GM23248 (cell line): ENCODE measurements around the gene ADCY1. TPM values are rescaled to one million over a fixed set of nuclear protein-coding genes. Genes with fewer than 3 reads are reported as not detected.

Source experiments
- DNase-seq: peaks from one replicate; pipeline ENCODE4 v3.0.0-alpha.2; 2015
- H2AFZ ChIP-seq: fragments of 200-600 bp; sonication (generic); 2 replicates; pipeline ENCODE4 v1.6.1; 2016; ENCODE audit warnings: antibody characterized with exemption
- H3F3A ChIP-seq: fragments of 200-600 bp; sonication (generic); 2 replicates; pipeline ENCODE4 v1.6.1; 2016; ENCODE audit warnings: mild to moderate bottlenecking, antibody characterized with exemption, mixed run types; ENCODE audit not compliant: insufficient read depth
- H3K27ac ChIP-seq: fragments of 200-600 bp; sonication (generic); 2 replicates; pipeline ENCODE4 v1.5.1; 2016; ENCODE audit warnings: mild to moderate bottlenecking
- H3K27me3 ChIP-seq: fragments of 200-600 bp; sonication (generic); replicated peaks from 2 replicates; pipeline ENCODE4 v1.6.1; 2016; ENCODE audit warnings: mild to moderate bottlenecking; ENCODE audit not compliant: insufficient read depth
- H3K36me3 ChIP-seq: fragments of 200-600 bp; sonication (generic); 2 replicates; pipeline ENCODE4 v1.6.1; 2016; ENCODE audit warnings: low read depth, mild to moderate bottlenecking
- H3K4me1 ChIP-seq: fragments of 200-600 bp; sonication (generic); 2 replicates; pipeline ENCODE4 v1.6.1; 2016; ENCODE audit warnings: mild to moderate bottlenecking; ENCODE audit not compliant: insufficient read depth
- H3K4me2 ChIP-seq: fragments of 200-600 bp; sonication (generic); one replicate; pipeline ENCODE4 v1.6.1; 2016; ENCODE audit warnings: mild to moderate bottlenecking; ENCODE audit not compliant: unreplicated experiment
- H3K4me3 ChIP-seq: fragments of 200-600 bp; sonication (generic); 2 replicates; pipeline ENCODE4 v1.5.1; 2016; ENCODE audit warnings: mild to moderate bottlenecking
- H3K79me2 ChIP-seq: fragments of 200-600 bp; sonication (generic); 2 replicates; pipeline ENCODE4 v1.6.1; 2016; ENCODE audit warnings: mild to moderate bottlenecking; ENCODE audit not compliant: insufficient read depth
- H3K9ac ChIP-seq: fragments of 200-600 bp; sonication (generic); 2 replicates; pipeline ENCODE4 v1.6.1; 2016; ENCODE audit warnings: mild to moderate bottlenecking
- H3K9me2 ChIP-seq: fragments of 200-600 bp; sonication (generic); 2 replicates; pipeline ENCODE4 v1.6.1; 2016; ENCODE audit warnings: mixed run types, mild to moderate bottlenecking, moderate library complexity; ENCODE audit not compliant: insufficient read depth
- H3K9me3 ChIP-seq: fragments of 200-600 bp; sonication (generic); one replicate; pipeline ENCODE4 v1.6.1; 2017; ENCODE audit warnings: low read depth
- H4K20me1 ChIP-seq: fragments of 200-600 bp; sonication (generic); 2 replicates; pipeline ENCODE4 v1.6.0; 2016; ENCODE audit not compliant: insufficient read depth
- EZH2 ChIP-seq: fragments of 200-600 bp; sonication (generic); IDR thresholded peaks from 2 replicates; pipeline ENCODE4 v1.6.1; 2018; ENCODE audit warnings: antibody characterized with exemption, mild to moderate bottlenecking; ENCODE audit not compliant: insufficient read depth, poor library complexity, severe bottlenecking
- EZH2phosphoT487 ChIP-seq: fragments of 200-600 bp; sonication (generic); IDR thresholded peaks from 2 replicates; pipeline ENCODE4 v1.6.1; 2018; ENCODE audit warnings: antibody characterized with exemption, moderate library complexity, mild to moderate bottlenecking, low read depth; ENCODE audit not compliant: insufficient read depth
- WGBS, 2 experiments: methylation state at CpG; one replicate each; pipeline ENCODE4 v1.1.6; 2015 to 2017; ENCODE audit warnings: low lambda C conversion rate in 2 of 2, low coverage in 1 of 2; ENCODE audit errors: missing lambda C conversion rate in 2 of 2; 5-methylcytosine and 5-hydroxymethylcytosine counted together
- in situ Hi-C: fragments of 300-500 bp; cut with MboI; formaldehyde crosslinking; loops from 2 replicates; pipeline ENCODE4 v1.15.0; 2020
- polyA plus RNA-seq: library from polyadenylated mRNA; unstranded; fragments of >200 nt; fragmentation: Nextera tagmentation; extraction: Ambion mirVana; gene quantifications from 2 replicates; pipeline ENCODE4 v1.2.1, GENCODE V29; 2016
- total RNA-seq: library from RNA; depleted of rRNA; stranded (reverse); fragments of >200 nt; shearing (Covaris generic); gene quantifications from 2 replicates; pipeline ENCODE4 v1.2.3, GENCODE V29; 2014

ADCY1 gene
- total and polyA plus RNA-seq, 2 experiments from 2014 or later: 0.11 TPM; not detected in 1

DNA sequence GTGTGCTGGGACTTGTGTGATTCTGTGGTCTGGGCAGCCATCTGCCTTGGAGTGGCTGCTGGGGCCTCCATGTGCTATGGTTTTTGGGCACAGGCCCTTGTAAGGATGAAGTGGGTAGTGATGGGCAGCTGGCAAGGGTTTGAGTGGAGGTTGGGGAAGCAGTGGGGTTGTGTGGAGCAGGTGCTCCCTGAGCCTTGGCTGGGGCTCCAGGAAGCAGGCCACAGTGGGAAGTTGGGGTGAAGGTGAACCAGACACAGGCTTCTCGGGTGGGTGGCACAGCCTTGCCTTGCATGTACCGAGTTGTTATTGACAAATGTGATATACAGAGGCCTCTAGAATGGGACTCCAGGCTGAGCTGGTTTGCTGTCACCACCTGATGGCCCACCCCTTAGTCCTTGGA is 82.3 kb downstream of the ADCY1 start:
- Histone ChIP-seq H3K79me2 (no peaks in the 10 kb centered on the region), H3K27me3 (peaks cover 6% of the 10 kb centered on the region; the same call in 1 of the 2 replicates), H3K9me2 (no peaks in the 10 kb centered on the region), H3K4me2 (no peak overlapping the region), H3K36me3 (no peaks in the 10 kb centered on the region), H3K4me3 (no peak overlapping the region), H3K27ac (no peak overlapping the region), H2AFZ (no peak overlapping the region), H4K20me1 (no peaks in the 10 kb centered on the region), H3F3A (no peaks in the 10 kb centered on the region), H3K9ac (no peak overlapping the region), H3K9me3 (no peaks in the 10 kb centered on the region), H3K4me1 (no peaks in the 10 kb centered on the region)
- no peak for DNase-seq
- in situ Hi-C loops: loop anchor here (25.0 kb wide), 1 partner anchor 206 kb away; the partner anchor contains the start of gene CCDC201
- 28 to 41% methylated on average over 2 of the region's 2 CpGs for WGBS, 2 experiments
- TF ChIP-seq EZH2phosphoT487 (no peak), EZH2 (no peak)

DNA sequence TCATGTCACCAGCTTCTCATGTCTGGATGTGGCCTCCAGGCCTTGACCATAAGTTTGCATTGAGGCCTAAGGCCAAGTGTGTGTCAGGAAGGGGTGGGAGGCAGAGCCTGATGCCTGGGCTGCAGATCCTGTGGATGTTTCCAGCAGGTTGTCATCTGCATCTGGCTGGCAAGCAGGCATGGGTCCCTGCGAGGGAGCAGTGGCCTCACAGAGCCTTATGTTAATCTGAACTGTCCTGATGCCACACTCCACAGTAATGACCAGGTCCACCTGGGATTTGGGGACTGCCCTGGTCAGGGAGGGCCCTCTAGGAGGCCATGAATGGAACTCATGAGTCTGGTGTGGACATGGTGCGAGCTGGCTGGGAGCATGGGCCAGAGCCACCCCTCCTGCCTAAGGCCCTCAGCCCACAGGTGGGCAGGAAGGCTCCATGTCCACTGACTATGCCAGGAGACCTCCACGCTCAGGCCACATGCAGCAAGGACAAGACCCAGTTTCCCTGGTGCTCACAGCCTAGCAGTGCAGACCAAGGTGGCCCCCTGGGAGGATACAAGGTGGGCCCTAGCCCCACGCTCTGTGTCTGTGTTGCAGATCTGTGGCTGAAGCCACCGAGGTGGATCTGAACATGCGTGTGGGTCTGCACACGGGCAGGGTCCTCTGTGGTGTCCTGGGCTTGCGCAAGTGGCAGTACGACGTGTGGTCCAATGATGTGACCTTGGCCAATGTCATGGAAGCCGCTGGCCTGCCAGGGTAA is 83.1 kb downstream of the ADCY1 start:
- no peak for TF ChIP-seq EZH2
- Histone ChIP-seq H3K4me2 (no peak overlapping the region), H3K27me3 (peaks cover 6% of the 10 kb centered on the region; the same call in 1 of the 2 replicates), H3K9me3 (no peaks in the 10 kb centered on the region), H3K27ac (no peak overlapping the region), H3K9ac (no peak overlapping the region), H2AFZ (no peak overlapping the region), H4K20me1 (no peaks in the 10 kb centered on the region), H3K4me3 (no peak overlapping the region), H3K36me3 (no peaks in the 10 kb centered on the region), H3K9me2 (no peaks in the 10 kb centered on the region), H3K4me1 (no peaks in the 10 kb centered on the region), H3K79me2 (no peaks in the 10 kb centered on the region), H3F3A (no peaks in the 10 kb centered on the region)
- 58 to 66% methylated on average over 11 of the region's 11 CpGs for WGBS, 2 experiments
- no peak for DNase-seq
- in situ Hi-C loops: loop anchor here (25.0 kb wide), 1 partner anchor 205 kb away; the partner anchor contains the start of gene CCDC201

DNA sequence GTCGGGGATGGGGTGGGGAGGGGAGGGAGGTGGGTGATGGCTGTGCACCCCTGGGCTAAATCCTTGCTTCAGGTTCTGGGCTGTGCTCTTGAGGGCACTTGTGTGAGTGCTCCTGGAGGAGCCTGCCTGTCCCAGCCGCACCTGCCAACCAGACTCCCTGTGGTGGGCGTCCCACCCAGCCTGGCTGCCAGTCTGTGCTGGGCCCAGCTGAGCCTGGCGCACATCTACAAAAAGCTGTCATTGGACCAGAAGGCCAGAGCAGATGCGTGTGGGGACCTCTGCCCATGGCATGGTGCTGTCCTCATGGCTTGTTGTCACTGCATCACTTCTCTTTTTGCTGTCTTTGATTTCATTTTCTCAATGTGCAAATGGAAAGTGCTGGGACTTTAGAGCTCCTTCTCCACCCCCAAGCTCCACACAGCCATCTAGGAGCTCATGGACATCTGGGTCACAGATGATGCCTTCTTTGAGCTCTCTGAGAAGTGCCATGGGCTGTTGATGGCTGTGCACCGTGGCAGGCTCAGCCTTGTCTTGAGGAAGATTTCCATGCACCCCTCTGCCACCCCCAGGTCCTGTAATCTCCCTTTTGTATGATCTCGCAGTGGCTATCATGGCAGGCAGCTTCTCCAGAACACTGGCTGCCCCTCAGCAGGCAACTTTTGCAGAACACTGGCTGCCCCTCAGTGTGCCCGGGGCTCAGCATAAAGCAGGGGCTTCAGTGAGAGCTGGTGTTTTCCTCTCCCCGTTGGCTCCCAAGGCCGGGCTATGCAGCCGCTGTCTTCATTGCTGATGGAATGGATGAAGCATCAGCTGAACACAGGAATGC is 83.9 kb downstream of the ADCY1 start:
- TF ChIP-seq EZH2 (no peak), EZH2phosphoT487 (no peak)
- no peaks in the 10 kb centered on the region for H3K79me2 ChIP-seq
- no peak overlapping the region for H3K4me2 ChIP-seq
- no peaks in the 10 kb centered on the region for H3K9me3 ChIP-seq
- DNase-seq: no peak
- WGBS, 2 experiments: 51 to 55% methylated on average over 11 of the region's 11 CpGs
- peaks cover 6% of the 10 kb centered on the region; the same call in 1 of the 2 replicates for H3K27me3 ChIP-seq
- no peaks in the 10 kb centered on the region for H3K36me3 ChIP-seq
- H3K27ac ChIP-seq: no peak overlapping the region
- H3F3A ChIP-seq: no peaks in the 10 kb centered on the region
- H3K9ac ChIP-seq: no peak overlapping the region
- H3K4me1 ChIP-seq: no peaks in the 10 kb centered on the region
- no peaks in the 10 kb centered on the region for H3K9me2 ChIP-seq
- no peaks in the 10 kb centered on the region for H4K20me1 ChIP-seq
- no peak overlapping the region for H2AFZ ChIP-seq
- no peak overlapping the region for H3K4me3 ChIP-seq
- in situ Hi-C loops: loop anchor here (25.0 kb wide), 1 partner anchor 204 kb away; the partner anchor contains the start of gene CCDC201

DNA sequence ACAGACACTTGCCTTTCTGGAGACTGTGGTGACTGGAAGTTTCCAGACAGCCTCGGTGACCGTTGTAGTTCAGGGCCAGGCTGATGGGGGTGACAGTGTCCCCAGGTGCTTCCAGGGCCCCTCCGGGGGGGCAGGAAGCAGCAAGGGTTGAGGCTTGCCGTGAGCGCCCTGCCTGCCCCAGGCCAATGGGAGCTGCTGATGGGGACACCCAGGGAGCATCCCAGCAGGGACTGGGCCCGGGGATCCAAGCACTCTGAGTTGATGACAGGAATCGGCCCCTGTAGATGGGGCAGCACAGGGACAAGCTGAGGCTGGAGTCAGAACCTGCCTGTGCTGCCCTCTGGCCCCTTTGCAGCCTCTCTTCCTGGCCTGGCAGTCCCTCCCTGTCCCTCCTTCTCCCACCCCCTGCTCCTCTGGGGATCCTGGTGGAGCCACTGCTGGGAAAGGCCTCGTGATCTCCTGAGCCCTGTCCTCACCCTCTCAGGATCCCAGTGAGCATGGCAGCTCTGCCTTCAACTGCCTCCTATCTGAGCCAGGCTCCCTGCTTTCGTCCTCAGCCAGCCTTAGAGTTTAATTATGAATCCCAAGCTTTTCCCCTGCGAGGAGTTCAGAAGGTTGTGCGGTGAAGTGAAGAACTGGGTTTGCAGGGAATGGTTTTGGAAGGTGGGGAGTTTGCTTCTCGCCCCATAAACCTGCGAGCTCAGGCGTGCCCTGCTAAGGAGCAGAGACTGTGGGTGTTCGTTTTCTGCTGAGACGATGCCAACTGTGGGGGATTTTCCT is 84.7 kb downstream of the ADCY1 start:
- WGBS, 2 experiments: 61 to 68% methylated on average over 14 to 16 of the region's 16 CpGs
- no peak for DNase-seq
- Histone ChIP-seq H3K9me2 (no peaks in the 10 kb centered on the region), H3K4me1 (no peaks in the 10 kb centered on the region), H3F3A (no peaks in the 10 kb centered on the region), H3K27me3 (peaks cover 6% of the 10 kb centered on the region; the same call in 1 of the 2 replicates), H3K27ac (no peak overlapping the region), H3K4me2 (no peak overlapping the region), H3K9me3 (no peaks in the 10 kb centered on the region), H3K36me3 (no peaks in the 10 kb centered on the region), H4K20me1 (no peaks in the 10 kb centered on the region), H3K9ac (no peak overlapping the region), H3K4me3 (no peak overlapping the region), H2AFZ (no peak overlapping the region), H3K79me2 (no peaks in the 10 kb centered on the region)
- TF ChIP-seq EZH2: no peak
- no peak for TF ChIP-seq EZH2phosphoT487
- in situ Hi-C loops: loop anchor here (25.0 kb wide), 1 partner anchor 203 kb away; the partner anchor contains the start of gene CCDC201
